ENCODE results near the gene INPP4A.
"Not testable (repeated sequence)": the region's sequence is repeated elsewhere in the genome, so short reads cannot be mapped to it uniquely, and the experiment has no call there.

GRCh38 chr2:98414246-98414645 is 30.4 kb upstream of the INPP4A start:
- TF ChIP-seq, protein P1, sequence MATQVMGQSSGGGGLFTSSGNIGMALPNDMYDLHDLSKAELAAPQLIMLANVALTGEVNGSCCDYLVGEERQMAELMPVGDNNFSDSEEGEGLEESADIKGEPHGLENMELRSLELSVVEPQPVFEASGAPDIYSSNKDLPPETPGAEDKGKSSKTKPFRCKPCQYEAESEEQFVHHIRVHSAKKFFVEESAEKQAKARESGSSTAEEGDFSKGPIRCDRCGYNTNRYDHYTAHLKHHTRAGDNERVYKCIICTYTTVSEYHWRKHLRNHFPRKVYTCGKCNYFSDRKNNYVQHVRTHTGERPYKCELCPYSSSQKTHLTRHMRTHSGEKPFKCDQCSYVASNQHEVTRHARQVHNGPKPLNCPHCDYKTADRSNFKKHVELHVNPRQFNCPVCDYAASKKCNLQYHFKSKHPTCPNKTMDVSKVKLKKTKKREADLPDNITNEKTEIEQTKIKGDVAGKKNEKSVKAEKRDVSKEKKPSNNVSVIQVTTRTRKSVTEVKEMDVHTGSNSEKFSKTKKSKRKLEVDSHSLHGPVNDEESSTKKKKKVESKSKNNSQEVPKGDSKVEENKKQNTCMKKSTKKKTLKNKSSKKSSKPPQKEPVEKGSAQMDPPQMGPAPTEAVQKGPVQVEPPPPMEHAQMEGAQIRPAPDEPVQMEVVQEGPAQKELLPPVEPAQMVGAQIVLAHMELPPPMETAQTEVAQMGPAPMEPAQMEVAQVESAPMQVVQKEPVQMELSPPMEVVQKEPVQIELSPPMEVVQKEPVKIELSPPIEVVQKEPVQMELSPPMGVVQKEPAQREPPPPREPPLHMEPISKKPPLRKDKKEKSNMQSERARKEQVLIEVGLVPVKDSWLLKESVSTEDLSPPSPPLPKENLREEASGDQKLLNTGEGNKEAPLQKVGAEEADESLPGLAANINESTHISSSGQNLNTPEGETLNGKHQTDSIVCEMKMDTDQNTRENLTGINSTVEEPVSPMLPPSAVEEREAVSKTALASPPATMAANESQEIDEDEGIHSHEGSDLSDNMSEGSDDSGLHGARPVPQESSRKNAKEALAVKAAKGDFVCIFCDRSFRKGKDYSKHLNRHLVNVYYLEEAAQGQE (IDR thresholded peaks at IDR 0.05; ENCODE audit: low read depth, low read length) = not testable (repeated sequence)
- not testable (repeated sequence) for TF ChIP-seq FOXM1 (IDR thresholded peaks at IDR 0.05; ENCODE audit: low read depth); EP300 (IDR thresholded peaks at IDR 0.05; ENCODE audit: borderline replicate concordance in 1 of 2, low read depth in 1 of 2, low read length in 1 of 2); CTCF (IDR thresholded peaks at IDR 0.05); YY1 (IDR thresholded peaks at IDR 0.05; ENCODE audit: low read depth); NFIC (IDR thresholded peaks at IDR 0.05; ENCODE audit: borderline replicate concordance); CHD2 (IDR thresholded peaks at IDR 0.05; ENCODE audit: low read length, partially characterized antibody); POLR2AphosphoS5 (IDR thresholded peaks at IDR 0.05; ENCODE audit: low read depth, low read length); RFX5 (IDR thresholded peaks at IDR 0.05; ENCODE audit: low read length)

Data from SK-N-SH (cell line).